GM23248 (cell line): ENCODE results near the gene TSPEAR.

ENCODE experiments used
- EZH2 ChIP-seq: fragments of 200-600 bp; sonication (generic); IDR thresholded peaks from 2 replicates; pipeline ENCODE4 v1.6.1; 2018; ENCODE audit warnings: antibody characterized with exemption, mild to moderate bottlenecking; ENCODE audit not compliant: insufficient read depth, poor library complexity, severe bottlenecking
- EZH2phosphoT487 ChIP-seq: fragments of 200-600 bp; sonication (generic); IDR thresholded peaks from 2 replicates; pipeline ENCODE4 v1.6.1; 2018; ENCODE audit warnings: antibody characterized with exemption, moderate library complexity, mild to moderate bottlenecking, low read depth; ENCODE audit not compliant: insufficient read depth

DNA sequence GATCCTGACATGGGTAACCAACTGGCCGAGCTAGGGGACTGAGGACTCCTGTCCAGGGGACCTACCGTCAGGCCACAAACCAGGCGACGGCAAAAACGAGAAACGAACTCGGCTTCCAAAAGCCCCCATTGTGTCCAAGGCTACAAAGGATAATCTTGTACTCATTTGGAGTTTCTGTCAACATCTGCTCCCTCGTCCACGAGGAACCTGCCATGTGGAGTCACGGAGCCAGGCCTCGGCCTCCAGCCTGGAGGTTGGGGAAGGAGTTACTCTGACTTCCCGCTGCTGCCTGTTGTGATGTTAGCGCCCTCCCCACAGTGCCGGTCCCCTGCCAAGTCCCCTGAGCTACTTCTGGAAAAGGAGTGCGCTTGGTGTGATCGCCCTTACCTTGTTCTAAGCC is 178.7 kb downstream of the TSPEAR start:
- TF ChIP-seq EZH2 (no peak), EZH2phosphoT487 (no peak)
